ENCODE measurements around the gene SIT1.
"Not testable (repeated sequence)": the region's sequence is repeated elsewhere in the genome, so short reads cannot be mapped to it uniquely, and the experiment has no call there.

Gene SIT1

DNA sequence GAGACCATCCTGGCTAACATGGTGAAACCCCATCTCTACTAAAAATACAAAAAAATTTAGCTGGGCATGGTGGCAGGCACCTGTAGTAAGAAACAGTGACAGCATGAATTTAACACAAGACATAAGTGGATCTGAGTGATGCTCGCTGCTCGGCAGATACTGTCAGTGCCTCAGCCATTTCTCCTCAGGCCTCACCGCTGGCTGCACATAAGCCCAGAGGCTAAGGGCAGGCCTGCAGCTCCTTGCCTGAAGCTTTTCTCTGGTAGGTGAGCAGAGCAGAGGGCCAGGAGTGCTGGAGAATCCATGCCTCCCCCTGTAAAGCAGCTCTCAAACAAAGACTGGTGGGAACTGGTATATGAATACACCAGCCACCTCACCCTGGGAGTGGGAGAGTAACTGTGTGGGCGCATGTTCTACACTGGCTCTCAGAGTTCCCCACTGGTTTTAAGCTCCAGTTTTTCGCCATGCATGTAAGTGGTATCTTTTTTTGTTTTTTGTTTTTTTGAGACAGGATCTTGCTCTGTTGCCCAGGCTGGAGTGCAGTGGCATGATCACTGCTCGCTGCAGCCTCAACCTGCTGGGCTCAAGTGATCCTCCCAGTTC is 22.2 kb downstream of the SIT1 start:
- Histone ChIP-seq H3K27me3 (replicated peaks; ENCODE audit: control insufficient read depth, insufficient read depth, low read length) (no peaks in the 10 kb centered on the region), H3K4me1 (ENCODE audit: control insufficient read depth, insufficient read depth, low read length) (peaks cover 6% of the 10 kb centered on the region), H3K9ac (ENCODE audit: low read length) (no peak overlapping the region), H3K4me3 (ENCODE audit: low read length) (no peak overlapping the region), H3K36me3 (ENCODE audit: control insufficient read depth, insufficient read depth, low read length, severe bottlenecking) (no peaks in the 10 kb centered on the region), H3K9me3 (ENCODE audit: control insufficient read depth, low read length) (no peaks in the 10 kb centered on the region)
- DNase-seq (ENCODE audit: low read depth) = no peak

DNA sequence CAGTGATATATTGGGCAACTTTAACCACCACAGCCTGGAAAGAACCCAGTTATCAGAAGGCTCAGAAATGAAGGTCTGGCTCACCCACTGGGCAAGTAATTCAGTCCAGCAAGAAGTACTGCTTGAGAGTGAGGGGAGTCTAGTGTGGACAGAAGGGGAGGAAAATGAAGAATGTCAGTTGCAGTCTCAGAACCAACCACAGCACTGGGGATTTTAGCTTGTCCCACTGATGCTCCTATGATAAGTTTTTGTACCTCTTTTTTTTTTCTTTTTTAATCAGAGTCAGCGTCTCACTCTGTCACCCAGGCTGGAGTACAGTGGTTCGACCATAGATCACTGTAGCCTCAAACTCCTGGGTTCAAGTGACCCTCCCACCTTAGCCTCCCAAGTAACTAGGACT is 23.2 kb downstream of the SIT1 start:
- Histone ChIP-seq H3K9ac (ENCODE audit: low read length) (peak overlapping the region; percentile 23), H3K4me3 (ENCODE audit: low read length) (no peak overlapping the region), H3K27me3 (replicated peaks; ENCODE audit: control insufficient read depth, insufficient read depth, low read length) (no peaks in the 10 kb centered on the region), H3K4me1 (ENCODE audit: control insufficient read depth, insufficient read depth, low read length) (peaks cover 6% of the 10 kb centered on the region), H3K9me3 (ENCODE audit: control insufficient read depth, low read length) (no peaks in the 10 kb centered on the region), H3K36me3 (ENCODE audit: control insufficient read depth, insufficient read depth, low read length, severe bottlenecking) (no peaks in the 10 kb centered on the region)
- DNase-seq (ENCODE audit: low read depth) = no peak

DNA sequence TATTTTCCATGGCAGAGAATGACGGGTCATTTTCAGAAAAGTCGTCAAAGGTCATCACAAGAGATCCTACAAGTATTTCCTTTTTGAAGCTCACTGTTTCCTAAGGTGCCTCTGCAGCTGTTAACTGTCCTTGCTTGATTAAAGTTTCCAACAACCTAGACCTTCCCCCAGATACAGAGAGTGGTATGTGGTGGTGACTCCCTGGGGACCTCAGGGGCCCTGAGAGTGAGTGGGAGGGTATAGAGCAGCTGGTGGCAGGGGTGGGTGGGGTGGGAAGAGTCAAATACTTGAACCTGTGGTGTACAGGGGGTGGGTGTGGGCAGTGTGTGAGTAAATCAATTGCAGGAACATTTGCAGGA is 31.0 kb downstream of the SIT1 start:
- Histone ChIP-seq H3K4me1 (ENCODE audit: control insufficient read depth, insufficient read depth, low read length) (no peaks in the 10 kb centered on the region), H3K4me3 (ENCODE audit: low read length) (no peak overlapping the region), H3K9ac (ENCODE audit: low read length) (no peak overlapping the region), H3K36me3 (ENCODE audit: control insufficient read depth, insufficient read depth, low read length, severe bottlenecking) (no peaks in the 10 kb centered on the region), H3K9me3 (ENCODE audit: control insufficient read depth, low read length) (no peaks in the 10 kb centered on the region), H3K27me3 (replicated peaks; ENCODE audit: control insufficient read depth, insufficient read depth, low read length) (no peaks in the 10 kb centered on the region)
- DNase-seq (ENCODE audit: low read depth) = no peak

DNA sequence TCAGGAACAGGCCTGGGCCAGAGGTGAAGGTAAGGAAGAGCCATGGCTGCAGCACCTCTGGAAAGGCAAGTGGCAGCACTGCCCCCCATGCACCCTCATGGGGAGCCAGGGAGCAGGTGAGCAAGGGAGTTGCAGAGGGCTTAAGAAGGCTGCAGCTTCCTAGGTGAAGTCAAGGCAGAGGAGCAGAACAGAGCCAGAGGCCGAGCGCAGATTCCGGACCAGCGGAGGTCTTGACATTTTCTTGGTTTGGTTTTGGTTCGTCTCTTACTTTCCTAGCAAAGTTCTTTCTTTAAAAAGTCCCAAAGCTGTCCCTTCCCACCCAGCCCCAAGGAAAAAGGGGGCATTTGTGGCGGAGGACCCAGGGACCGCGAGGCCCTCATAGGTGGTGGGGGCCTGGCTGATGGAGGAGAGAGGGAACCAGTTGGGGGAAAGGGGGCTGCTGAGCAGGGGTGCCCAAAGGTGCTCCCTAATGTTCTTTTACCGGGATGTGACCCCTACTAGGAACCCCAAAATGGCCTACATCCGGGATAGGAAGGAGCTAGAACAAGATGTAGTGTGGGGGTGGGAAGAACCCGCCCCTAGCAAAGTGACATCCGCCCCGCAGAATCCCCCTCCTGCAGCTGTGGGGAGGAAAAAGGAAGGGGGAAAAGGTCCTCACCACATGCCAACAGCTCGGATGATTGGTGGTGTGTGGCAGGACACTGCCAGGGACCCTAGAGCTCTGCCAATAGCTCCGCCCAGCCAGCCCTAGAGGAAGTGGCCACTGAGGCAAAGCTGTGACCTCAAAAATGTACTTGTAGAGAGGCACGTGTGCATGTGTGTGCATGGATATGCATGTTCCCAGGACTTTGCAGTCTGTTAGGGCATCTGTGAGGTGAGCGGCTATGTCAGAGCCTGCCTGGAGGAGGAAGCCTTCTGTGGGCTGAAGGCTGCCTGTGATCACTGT is 31.6 kb downstream of the SIT1 start:
- no peaks in the 10 kb centered on the region for H3K4me1 ChIP-seq (ENCODE audit: control insufficient read depth, insufficient read depth, low read length)
- no peak overlapping the region for H3K4me3 ChIP-seq (ENCODE audit: low read length)
- H3K9ac ChIP-seq (ENCODE audit: low read length) = no peak overlapping the region
- no peak for DNase-seq (ENCODE audit: low read depth)
- H3K9me3 ChIP-seq (ENCODE audit: control insufficient read depth, low read length) = no peaks in the 10 kb centered on the region
- H3K27me3 ChIP-seq (replicated peaks; ENCODE audit: control insufficient read depth, insufficient read depth, low read length) = no peaks in the 10 kb centered on the region
- no peaks in the 10 kb centered on the region for H3K36me3 ChIP-seq (ENCODE audit: control insufficient read depth, insufficient read depth, low read length, severe bottlenecking)

DNA sequence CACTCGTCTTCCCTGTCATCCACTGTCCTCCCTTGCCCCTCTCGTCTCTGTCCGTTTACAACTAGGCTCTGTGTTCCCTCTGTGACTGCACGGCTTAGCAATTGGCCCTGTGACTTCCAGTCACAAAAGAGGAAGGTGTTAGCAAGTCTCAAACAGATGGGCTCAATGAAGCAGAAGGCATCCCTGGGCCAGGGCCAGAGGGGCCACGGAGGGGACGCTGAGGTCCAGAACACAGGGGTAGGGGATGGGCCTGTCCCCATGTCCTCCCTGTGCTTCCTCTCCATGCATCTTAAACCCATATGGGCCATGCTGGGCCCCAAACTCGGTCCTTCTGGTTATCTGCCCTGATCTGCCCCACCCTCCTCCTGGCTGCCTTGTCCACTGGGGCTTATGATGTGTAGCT is 32.4 kb downstream of the SIT1 start, which contains the start of gene CD72:
CD72 (minus strand) TSS at position 89 of the 403 bp plus-strand sequence. CDS start 110 bp downstream, outside the sequence.
- H3K9me3 ChIP-seq (ENCODE audit: control insufficient read depth, low read length) = no peaks in the 10 kb centered on the region
- peak within 1 kb of the TSS; percentile 71 for H3K4me3 ChIP-seq (ENCODE audit: low read length)
- H3K4me1 ChIP-seq (ENCODE audit: control insufficient read depth, insufficient read depth, low read length) = no peaks in the 10 kb centered on the region
- no peak for DNase-seq (ENCODE audit: low read depth)
- peak within 1 kb of the TSS; percentile 66 for H3K9ac ChIP-seq (ENCODE audit: low read length)
- H3K36me3 ChIP-seq (ENCODE audit: control insufficient read depth, insufficient read depth, low read length, severe bottlenecking) = no peaks in the 10 kb centered on the region
- H3K27me3 ChIP-seq (replicated peaks; ENCODE audit: control insufficient read depth, insufficient read depth, low read length) = no peaks in the 10 kb centered on the region

DNA sequence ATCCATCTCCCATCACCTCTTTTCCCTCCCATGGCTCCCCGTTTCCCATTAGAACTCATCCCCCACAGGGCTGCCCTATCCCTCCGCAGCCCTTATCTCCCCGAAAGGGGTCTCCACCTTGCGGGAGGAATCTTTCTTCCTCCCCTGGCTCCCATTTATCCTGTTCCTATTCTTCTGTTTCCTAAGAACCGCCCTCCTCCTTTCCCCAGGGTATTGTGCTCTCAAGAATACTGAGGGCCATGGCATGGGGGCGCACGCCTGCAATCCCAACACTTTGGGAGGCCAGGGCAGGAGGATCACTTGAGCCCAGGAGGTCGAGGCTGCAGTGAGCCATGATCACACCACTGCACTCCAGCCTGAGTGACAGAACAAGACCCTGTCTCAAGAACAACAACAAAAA is 33.2 kb downstream of the SIT1 start:
- peak overlapping the region; percentile 66 for H3K9ac ChIP-seq (ENCODE audit: low read length)
- no peaks in the 10 kb centered on the region for H3K4me1 ChIP-seq (ENCODE audit: control insufficient read depth, insufficient read depth, low read length)
- H3K36me3 ChIP-seq (ENCODE audit: control insufficient read depth, insufficient read depth, low read length, severe bottlenecking) = no peaks in the 10 kb centered on the region
- H3K27me3 ChIP-seq (replicated peaks; ENCODE audit: control insufficient read depth, insufficient read depth, low read length) = no peaks in the 10 kb centered on the region
- H3K9me3 ChIP-seq (ENCODE audit: control insufficient read depth, low read length) = no peaks in the 10 kb centered on the region
- H3K4me3 ChIP-seq (ENCODE audit: low read length) = peak overlapping the region; percentile 71
- DNase-seq (ENCODE audit: low read depth) = no peak

DNA sequence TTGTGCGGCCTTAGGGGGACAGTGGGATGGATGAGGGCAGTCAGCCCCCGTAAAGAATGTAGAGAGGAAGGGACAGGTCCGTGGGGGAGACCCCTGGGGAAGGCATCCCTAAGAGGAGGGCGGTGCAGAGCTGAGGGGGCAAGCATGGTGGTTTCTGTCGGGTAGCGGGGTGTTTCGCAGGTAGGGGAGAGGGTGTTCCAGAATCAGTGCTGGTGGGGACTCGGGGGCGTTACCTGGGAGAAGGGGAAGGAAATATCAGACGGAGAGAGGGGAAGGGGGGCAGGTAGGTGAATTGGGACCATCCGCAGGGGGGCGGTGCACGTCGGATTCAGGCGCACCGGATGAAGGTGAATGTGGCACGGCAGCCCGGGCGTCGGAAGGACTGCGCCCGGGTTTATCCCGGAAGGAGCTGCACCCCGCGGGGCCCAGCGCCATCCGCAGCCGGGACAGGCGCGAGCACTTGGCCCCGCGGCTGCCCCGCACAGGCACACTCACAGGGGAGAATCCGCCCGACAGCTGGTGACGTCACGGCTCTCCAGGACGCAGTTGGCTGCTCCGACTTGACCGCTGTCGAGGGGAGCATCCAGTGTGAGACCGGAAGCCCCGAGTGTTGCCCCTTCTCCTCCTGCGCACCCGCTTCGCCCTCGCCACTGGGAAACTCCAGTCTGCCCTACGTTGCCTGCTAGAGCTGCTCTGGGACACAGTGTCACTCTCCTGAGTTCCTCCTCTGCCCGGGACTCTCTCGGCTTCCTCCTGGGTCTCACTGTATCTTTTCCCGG is 33.9 kb downstream of the SIT1 start:
- peak overlapping the region; percentile 71 for H3K4me3 ChIP-seq (ENCODE audit: low read length)
- no peaks in the 10 kb centered on the region for H3K27me3 ChIP-seq (replicated peaks; ENCODE audit: control insufficient read depth, insufficient read depth, low read length)
- H3K9ac ChIP-seq (ENCODE audit: low read length) = peak overlapping the region; percentile 66
- H3K9me3 ChIP-seq (ENCODE audit: control insufficient read depth, low read length) = no peaks in the 10 kb centered on the region
- no peaks in the 10 kb centered on the region for H3K4me1 ChIP-seq (ENCODE audit: control insufficient read depth, insufficient read depth, low read length)
- no peaks in the 10 kb centered on the region for H3K36me3 ChIP-seq (ENCODE audit: control insufficient read depth, insufficient read depth, low read length, severe bottlenecking)
- peak; percentile 85 for DNase-seq (ENCODE audit: low read depth)

DNA sequence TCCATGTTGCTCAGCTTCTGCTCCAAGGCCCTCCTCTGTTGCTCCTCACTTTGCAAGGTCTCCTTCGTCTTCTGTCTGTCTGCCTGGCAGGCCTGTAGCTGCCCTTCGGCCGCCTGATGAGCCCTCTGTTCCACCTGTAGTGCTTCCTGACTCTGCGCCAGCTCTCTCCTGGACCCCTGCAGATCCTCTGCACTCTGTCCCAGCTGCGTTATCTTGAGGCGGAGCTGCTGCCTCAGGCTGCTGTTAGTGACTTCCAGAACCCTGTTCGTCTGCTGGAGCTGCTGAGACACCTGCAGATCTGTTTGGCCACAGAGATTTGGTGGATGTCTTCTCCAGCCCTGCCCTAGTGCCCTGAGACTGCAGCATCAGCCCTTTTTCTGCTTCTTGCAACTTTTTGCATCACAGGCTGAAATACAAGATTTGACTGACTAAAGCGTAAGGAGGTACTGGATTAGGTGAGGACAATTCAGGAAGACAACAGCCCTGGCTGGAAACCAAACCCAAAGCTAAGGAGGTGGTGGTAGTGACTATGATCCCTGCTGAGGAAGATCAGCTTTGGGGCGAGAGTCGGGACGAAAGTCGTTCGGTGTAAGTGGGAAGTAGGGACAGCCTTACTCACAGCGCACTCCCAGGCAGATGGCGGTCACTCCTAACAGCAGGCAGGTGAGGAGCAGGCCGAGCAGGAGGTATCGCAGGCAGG is 34.6 kb downstream of the SIT1 start:
- Histone ChIP-seq H3K4me1 (ENCODE audit: control insufficient read depth, insufficient read depth, low read length) (no peaks in the 10 kb centered on the region), H3K9ac (ENCODE audit: low read length) (no peak overlapping the region), H3K27me3 (replicated peaks; ENCODE audit: control insufficient read depth, insufficient read depth, low read length) (no peaks in the 10 kb centered on the region), H3K36me3 (ENCODE audit: control insufficient read depth, insufficient read depth, low read length, severe bottlenecking) (no peaks in the 10 kb centered on the region), H3K4me3 (ENCODE audit: low read length) (no peak overlapping the region), H3K9me3 (ENCODE audit: control insufficient read depth, low read length) (no peaks in the 10 kb centered on the region)
- DNase-seq (ENCODE audit: low read depth) = no peak

DNA sequence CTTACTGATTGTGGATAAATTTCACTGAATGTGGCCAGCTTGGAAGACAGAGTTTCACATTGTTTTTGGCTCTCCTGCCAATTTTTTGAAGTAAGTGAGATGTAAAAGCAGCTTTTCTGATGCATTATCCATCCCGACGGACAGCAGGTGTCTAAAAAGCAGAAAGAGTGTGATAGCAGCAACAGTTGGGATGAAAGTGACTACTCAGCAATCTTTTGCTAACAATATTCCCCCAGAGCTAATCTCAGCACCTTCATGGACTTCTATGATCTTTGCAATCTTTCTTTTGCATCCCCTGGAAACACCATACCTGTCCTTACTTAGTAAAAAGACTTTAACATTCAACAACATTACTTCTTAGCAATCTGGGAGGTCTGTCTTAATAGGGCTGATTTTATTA is 37.9 kb downstream of the SIT1 start:
- H3K36me3 ChIP-seq (ENCODE audit: control insufficient read depth, insufficient read depth, low read length, severe bottlenecking) = peaks cover 24% of the 10 kb centered on the region
- H3K9me3 ChIP-seq (ENCODE audit: control insufficient read depth, low read length) = no peaks in the 10 kb centered on the region
- no peaks in the 10 kb centered on the region for H3K4me1 ChIP-seq (ENCODE audit: control insufficient read depth, insufficient read depth, low read length)
- H3K9ac ChIP-seq (ENCODE audit: low read length) = no peak overlapping the region
- H3K27me3 ChIP-seq (replicated peaks; ENCODE audit: control insufficient read depth, insufficient read depth, low read length) = no peaks in the 10 kb centered on the region
- no peak for DNase-seq (ENCODE audit: low read depth)
- no peak overlapping the region for H3K4me3 ChIP-seq (ENCODE audit: low read length)

DNA sequence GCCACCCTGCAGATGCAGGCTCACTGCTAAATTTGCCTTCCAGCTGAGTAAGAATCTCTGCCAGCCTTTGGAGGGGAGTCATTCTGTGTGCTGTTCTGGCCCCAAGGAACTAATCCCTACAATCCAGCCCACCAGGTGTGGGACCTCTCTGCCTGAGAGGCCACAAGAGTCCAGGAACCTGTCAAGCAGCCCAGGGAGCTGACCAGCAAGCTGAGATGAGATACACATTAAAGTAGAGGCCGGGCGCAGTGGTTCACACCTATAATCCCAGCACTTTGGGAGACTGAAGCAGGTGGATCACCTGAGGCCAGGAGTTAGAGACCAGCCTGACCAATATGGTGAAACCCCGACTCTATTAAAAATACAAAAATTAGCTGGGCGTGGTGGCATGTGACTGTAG is 38.7 kb downstream of the SIT1 start:
- peaks cover 32% of the 10 kb centered on the region for H3K36me3 ChIP-seq (ENCODE audit: control insufficient read depth, insufficient read depth, low read length, severe bottlenecking)
- H3K9ac ChIP-seq (ENCODE audit: low read length); H3K9me3 ChIP-seq (ENCODE audit: control insufficient read depth, low read length); H3K27me3 ChIP-seq (replicated peaks; ENCODE audit: control insufficient read depth, insufficient read depth, low read length); H3K4me1 ChIP-seq (ENCODE audit: control insufficient read depth, insufficient read depth, low read length); DNase-seq (ENCODE audit: low read depth); H3K4me3 ChIP-seq (ENCODE audit: low read length): not testable (repeated sequence)

Data from adipocyte (in vitro differentiated cells).